Colonic mucosa (tissue), 4 donors: Measurements from ENCODE around the gene TNIP1. TPM values are rescaled to one million over a fixed set of nuclear protein-coding genes. Genes with fewer than 3 reads are reported as not detected.
A peak's percentile ranks its signal among the peaks of the same experiment; 100 is the strongest.

ENCODE experiments used
- DNase-seq: peaks from one replicate; pipeline ENCODE4 v3.0.0-alpha.2; 2020
- H3K27ac ChIP-seq: fragments of 200-600 bp; one replicate; pipeline ENCODE4 v1.8.0; 2021
- H3K27me3 ChIP-seq: fragments of 200-600 bp; one replicate; pipeline ENCODE4 v1.8.0; 2021
- H3K36me3 ChIP-seq: fragments of 200-600 bp; one replicate; pipeline ENCODE4 v1.8.0; 2021
- H3K4me1 ChIP-seq: fragments of 200-600 bp; one replicate; pipeline ENCODE4 v1.8.0; 2021; ENCODE audit warnings: mild to moderate bottlenecking
- H3K4me3 ChIP-seq: fragments of 200-600 bp; one replicate; pipeline ENCODE4 v1.8.0; 2021
- H3K9ac ChIP-seq, 2 donors: one replicate each; pipeline ENCODE4 v1.7.0; 2013; ENCODE audit warnings: control low read depth in 2 of 2, low read depth in 2 of 2, low read length in 2 of 2
- H3K9me3 ChIP-seq: fragments of 200-600 bp; one replicate; pipeline ENCODE4 v1.8.0; 2021
- intact Hi-C: fragments of 100-400 bp; cut with DNase I; formaldehyde crosslinking; loops from one replicate; pipeline ENCODE4 v1.14.1; 2022
- total RNA-seq, 2 donors: library from RNA; stranded (reverse); fragmentation: NEBNext Ultra II Directional in 1 of 2; extraction: Animal tissue kit (Norgen Biotek cat#: 25700) in 1 of 2; gene quantifications; one replicate each; pipeline ENCODE4 v1.2.1, GENCODE V29; 2021
- TF ChIP-seq, protein P1 (sequence below): fragments of 200-600 bp; IDR thresholded peaks from one replicate; pipeline ENCODE4 v1.8.0; 2022; ENCODE audit warnings: antibody characterized with exemption, mild to moderate bottlenecking
- donor health status: healthy.
- donor health status: DM: no; HTN: no; CAD: no.
- donor health status: DM: no; HTN: no; CAD: no.

The TNIP1 gene
- total RNA-seq, 2 donors from 2014 or later, result 153 to 220 TPM

DNA sequence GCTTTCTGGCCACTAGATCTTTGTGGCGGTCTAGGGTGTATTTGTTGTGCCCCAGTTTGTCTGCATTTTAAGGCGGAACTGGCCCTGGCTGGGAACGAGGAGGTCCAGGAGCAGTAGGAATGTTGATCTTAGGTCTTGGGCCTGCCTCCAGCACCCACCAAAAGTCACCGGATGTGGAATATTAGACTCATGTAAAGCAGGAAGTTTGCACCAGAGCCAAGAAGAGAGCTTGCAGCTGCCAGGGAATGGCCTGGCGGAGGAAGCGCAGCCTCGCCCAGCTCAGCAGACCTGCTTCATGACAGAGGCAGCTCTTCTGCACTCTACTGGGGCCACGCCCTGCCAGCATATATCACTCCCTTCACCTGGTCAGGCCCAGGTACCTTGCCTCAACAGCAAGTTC, 57.2 kb downstream of the TNIP1 start:
- Histone ChIP-seq H3K4me1 (peaks cover 6% of the 10 kb centered on the region), H3K27me3 (no peaks in the 10 kb centered on the region), H3K4me3 (no peak overlapping the region), H3K36me3 (no peaks in the 10 kb centered on the region), H3K27ac (peak overlapping the region; percentile 54), H3K9me3 (no peaks in the 10 kb centered on the region), H3K9ac (no peak overlapping the region)
- intact Hi-C loops, result no loop called here
- TF ChIP-seq, protein P1, sequence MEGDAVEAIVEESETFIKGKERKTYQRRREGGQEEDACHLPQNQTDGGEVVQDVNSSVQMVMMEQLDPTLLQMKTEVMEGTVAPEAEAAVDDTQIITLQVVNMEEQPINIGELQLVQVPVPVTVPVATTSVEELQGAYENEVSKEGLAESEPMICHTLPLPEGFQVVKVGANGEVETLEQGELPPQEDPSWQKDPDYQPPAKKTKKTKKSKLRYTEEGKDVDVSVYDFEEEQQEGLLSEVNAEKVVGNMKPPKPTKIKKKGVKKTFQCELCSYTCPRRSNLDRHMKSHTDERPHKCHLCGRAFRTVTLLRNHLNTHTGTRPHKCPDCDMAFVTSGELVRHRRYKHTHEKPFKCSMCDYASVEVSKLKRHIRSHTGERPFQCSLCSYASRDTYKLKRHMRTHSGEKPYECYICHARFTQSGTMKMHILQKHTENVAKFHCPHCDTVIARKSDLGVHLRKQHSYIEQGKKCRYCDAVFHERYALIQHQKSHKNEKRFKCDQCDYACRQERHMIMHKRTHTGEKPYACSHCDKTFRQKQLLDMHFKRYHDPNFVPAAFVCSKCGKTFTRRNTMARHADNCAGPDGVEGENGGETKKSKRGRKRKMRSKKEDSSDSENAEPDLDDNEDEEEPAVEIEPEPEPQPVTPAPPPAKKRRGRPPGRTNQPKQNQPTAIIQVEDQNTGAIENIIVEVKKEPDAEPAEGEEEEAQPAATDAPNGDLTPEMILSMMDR, result no peak
- DNase-seq, result peak; percentile 67

DNA sequence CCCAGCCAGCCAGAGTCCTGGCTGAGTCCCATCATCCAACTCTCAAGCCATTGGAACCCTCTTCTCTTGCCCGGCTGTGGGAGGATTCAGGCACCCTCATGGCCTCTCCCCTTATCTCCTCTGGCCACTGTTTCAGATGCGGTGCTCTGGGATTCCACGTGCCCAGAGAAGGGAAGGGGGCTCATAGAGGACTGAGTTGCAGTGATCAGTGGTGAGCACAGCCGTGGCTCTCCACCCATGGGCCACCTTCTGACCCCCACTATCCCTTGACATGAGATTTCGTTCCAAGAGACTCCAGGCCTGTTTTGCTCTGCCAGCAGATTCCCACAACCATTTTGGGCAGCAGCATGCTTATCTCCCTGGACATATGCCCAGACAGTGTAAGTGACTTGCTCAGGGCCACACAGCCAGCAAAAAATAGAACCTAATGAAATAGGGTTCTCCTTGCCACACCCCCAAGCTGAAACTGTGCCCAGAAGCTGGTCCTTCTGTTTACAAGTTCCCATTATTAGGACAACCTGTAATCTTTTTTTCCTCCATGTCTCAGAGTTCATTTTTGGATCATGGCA, 57.7 kb downstream of the TNIP1 start:
- intact Hi-C loops, result no loop called here
- H3K27me3 ChIP-seq, result no peaks in the 10 kb centered on the region
- peak; percentile 49 for DNase-seq
- TF ChIP-seq, protein P1, result no peak
- H3K9me3 ChIP-seq, result no peaks in the 10 kb centered on the region
- peak overlapping the region; percentile 54 for H3K27ac ChIP-seq
- no peak overlapping the region for H3K4me3 ChIP-seq
- H3K9ac ChIP-seq, result no peak overlapping the region
- no peaks in the 10 kb centered on the region for H3K36me3 ChIP-seq
- H3K4me1 ChIP-seq, result peaks cover 6% of the 10 kb centered on the region

DNA sequence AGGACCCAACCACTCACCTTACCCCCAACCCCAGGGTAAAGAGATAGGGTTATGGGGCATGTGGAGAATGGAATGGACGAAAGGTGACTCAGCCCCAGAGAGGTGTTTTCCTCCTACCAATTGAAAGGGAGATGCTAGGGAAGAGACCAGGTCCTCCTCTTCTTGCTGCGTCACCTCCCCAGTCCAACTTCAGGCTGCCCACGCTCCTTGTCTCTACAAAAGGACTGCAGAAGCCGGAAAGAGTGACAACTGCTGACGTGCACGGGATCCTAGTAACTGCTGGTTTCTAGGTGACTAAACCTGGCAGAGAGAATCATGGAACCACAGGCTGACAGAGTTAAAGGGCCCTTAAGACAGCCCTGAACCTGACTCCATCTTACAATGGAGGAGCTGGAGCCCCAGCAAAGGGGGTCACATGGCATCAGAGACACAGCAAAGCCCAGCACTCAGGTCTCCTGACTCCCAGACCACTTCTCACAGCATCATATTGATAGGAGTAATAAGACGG, 58.3 kb downstream of the TNIP1 start:
- intact Hi-C loops, result no loop called here
- no peaks in the 10 kb centered on the region for H3K9me3 ChIP-seq
- peaks cover 6% of the 10 kb centered on the region for H3K4me1 ChIP-seq
- no peak overlapping the region for H3K9ac ChIP-seq
- no peaks in the 10 kb centered on the region for H3K27me3 ChIP-seq
- H3K36me3 ChIP-seq, result no peaks in the 10 kb centered on the region
- TF ChIP-seq, protein P1, result no peak
- H3K27ac ChIP-seq, result peak overlapping the region; percentile 62
- DNase-seq, result no peak
- H3K4me3 ChIP-seq, result no peak overlapping the region

DNA sequence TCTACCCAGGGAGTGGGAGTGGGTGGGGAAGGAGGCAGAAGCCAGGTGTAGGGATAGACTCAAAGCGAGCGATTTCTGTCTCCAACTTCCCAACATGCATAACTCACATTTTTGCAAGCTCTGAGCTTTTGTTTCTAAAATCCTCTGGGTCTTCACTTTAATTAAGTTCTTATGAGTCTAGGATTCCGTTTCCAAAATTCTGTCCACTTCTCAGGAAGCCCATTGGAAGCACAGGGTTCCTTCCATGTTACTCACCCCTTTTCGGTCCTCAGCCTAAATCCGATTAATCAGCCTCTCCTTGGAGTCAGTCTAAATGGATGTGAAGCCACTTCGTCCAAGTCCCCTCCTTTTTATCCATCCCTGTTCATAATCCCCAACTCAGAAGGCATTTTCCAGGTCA, 59.1 kb downstream of the TNIP1 start:
- Histone ChIP-seq H3K9ac (peak overlapping the region; percentile 61 to 67), H3K4me3 (peak overlapping the region; percentile 62), H3K27me3 (no peaks in the 10 kb centered on the region), H3K27ac (peak overlapping the region; percentile 62), H3K4me1 (peaks cover 6% of the 10 kb centered on the region), H3K36me3 (no peaks in the 10 kb centered on the region), H3K9me3 (no peaks in the 10 kb centered on the region)
- DNase-seq, result no peak
- intact Hi-C loops, result no loop called here
- TF ChIP-seq, protein P1, result no peak

DNA sequence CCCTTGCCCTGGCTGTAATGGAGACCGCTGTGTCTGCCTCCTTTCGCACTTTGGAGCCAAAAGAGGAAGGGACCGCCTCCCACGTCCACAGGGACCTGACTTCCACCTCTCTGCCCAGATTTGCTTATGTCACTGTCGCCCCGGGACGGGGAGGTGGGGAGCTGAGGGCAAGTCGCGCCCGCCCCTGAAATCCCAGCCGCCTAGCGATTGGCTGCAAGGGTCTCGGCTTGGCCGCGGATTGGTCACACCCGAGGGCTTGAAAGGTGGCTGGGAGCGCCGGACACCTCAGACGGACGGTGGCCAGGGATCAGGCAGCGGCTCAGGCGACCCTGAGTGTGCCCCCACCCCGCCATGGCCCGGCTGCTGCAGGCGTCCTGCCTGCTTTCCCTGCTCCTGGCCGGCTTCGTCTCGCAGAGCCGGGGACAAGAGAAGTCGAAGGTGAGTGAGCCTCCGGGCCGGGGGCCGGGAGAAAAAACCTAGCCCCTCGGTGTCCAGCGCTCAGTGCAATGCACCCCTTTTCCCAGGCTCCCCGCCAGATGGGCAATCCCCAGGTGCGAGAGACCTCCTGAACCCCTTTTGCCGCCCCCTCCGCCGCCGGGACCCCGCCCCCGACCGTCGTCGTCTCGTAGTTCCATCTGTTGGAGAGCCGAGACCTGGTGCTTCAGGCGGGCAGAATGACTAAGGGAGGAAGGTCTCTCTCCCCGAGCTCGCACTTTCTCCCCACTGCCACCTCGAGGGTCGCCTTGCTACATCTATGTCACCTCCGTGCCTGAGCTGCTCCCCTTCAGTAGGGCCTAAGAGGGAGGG, 60.3 kb downstream of the TNIP1 start, which contains the start of gene GPX3:
TSS of gene GPX3 (plus strand) at position 288 of the 807 bp plus-strand sequence. CDS start at position 352, 64 bp downstream.
- Histone ChIP-seq H3K36me3 (no peaks in the 10 kb centered on the region), H3K27ac (peak within 1 kb of the TSS; percentile 62), H3K4me1 (peaks cover 6% of the 10 kb centered on the region), H3K27me3 (no peaks in the 10 kb centered on the region), H3K9ac (peak within 1 kb of the TSS; percentile 61 to 67), H3K9me3 (no peaks in the 10 kb centered on the region), H3K4me3 (peak within 1 kb of the TSS; percentile 62)
- intact Hi-C loops, result no loop called here
- DNase-seq, result peak; percentile 87
- TF ChIP-seq, protein P1, result no peak
